Transverse colon (tissue), 4 donors: ENCODE measurements around the gene ZNF217. TPM values are rescaled to one million over a fixed set of nuclear protein-coding genes. Genes with fewer than 3 reads are reported as not detected.
"Not testable (repeated sequence)": the region's sequence is repeated elsewhere in the genome, so short reads cannot be mapped to it uniquely, and the experiment has no call there.

ENCODE experiments used
- DNase-seq: peaks from one replicate; pipeline ENCODE4 v3.0.0-alpha.2; 2019
- H3K27ac ChIP-seq, 4 donors: fragments of 200-600 bp; sonication (generic); 2 replicates each; pipeline ENCODE4 v1.5.1; 2016 to 2018; ENCODE audit warnings: inconsistent platforms in 4 of 4
- H3K27me3 ChIP-seq: fragments of 200-600 bp; sonication (generic); 2 replicates; pipeline ENCODE4 v1.5.1; 2017; ENCODE audit warnings: inconsistent platforms
- H3K36me3 ChIP-seq, 4 donors: fragments of 200-600 bp; sonication (generic); 2 replicates each; pipeline ENCODE4 v1.5.1; 2017 to 2019; ENCODE audit warnings: inconsistent platforms in 4 of 4
- H3K4me1 ChIP-seq, 4 donors: fragments of 200-600 bp; sonication (generic); 2 replicates each; pipeline ENCODE4 v1.5.1; 2017 to 2020; ENCODE audit warnings: inconsistent platforms in 4 of 4
- H3K4me3 ChIP-seq, 4 donors: fragments of 200-600 bp; sonication (generic); 1 replicate in 1 of 4; 2 replicates in 3 of 4; pipeline versions ENCODE4 v1.5.1 to v1.6.1; 2017 to 2019; ENCODE audit warnings: inconsistent platforms in 4 of 4
- H3K9me3 ChIP-seq, 2 donors: fragments of 200-600 bp; sonication (generic); 2 replicates each; pipeline ENCODE4 v1.5.1; 2017 to 2019; ENCODE audit warnings: inconsistent platforms in 2 of 2
- EP300 ChIP-seq: sonication (generic); formaldehyde crosslinking; IDR thresholded peaks from one replicate; pipeline ENCODE4 v1.6.1; 2017; ENCODE audit warnings: antibody characterized with exemption, low read depth
- POLR2A ChIP-seq: fragments of 450-650 bp; IDR thresholded peaks from one replicate; pipeline ENCODE4 v1.6.1; 2016; ENCODE audit warnings: antibody characterized with exemption, mild to moderate bottlenecking, moderate library complexity
- POLR2AphosphoS5 ChIP-seq, 3 donors: sonication (generic); formaldehyde crosslinking; IDR thresholded peaks; one replicate each; pipeline ENCODE4 v1.6.1; 2016; ENCODE audit warnings: antibody characterized with exemption in 3 of 3
- WGBS, 2 donors: methylation state at CpG; one replicate each; pipeline ENCODE4 v1.1.5; 2018; ENCODE audit warnings: low coverage in 1 of 2; 5-methylcytosine and 5-hydroxymethylcytosine counted together
- in situ Hi-C, 4 donors: fragments of 200-750 bp; cut with MboI; loops; one replicate each; pipeline versions ENCODE4 v1.15.0 to v1.15.1; 2017; ENCODE audit warnings: low sequenced_read_pairs in 3 of 4, low pct_ligation_motif_present in 1 of 4, low pct_unique_long_range_greater_than_20kb in 1 of 4
- intact Hi-C: fragments of 100-400 bp; cut with DNase I; formaldehyde crosslinking; loops from one replicate; pipeline ENCODE4 v1.15.1; 2023; ENCODE audit warnings: low total_unique reads
- total RNA-seq, 4 donors: library from RNA; depleted of rRNA; stranded (reverse); fragments of >200 nt; gene quantifications; one replicate each; pipeline ENCODE4 v1.1.0, GENCODE V29; 2016
- TF ChIP-seq, protein P1 (sequence below), 5 experiments: fragments of 200-600 bp in 3 of 5; fragments of 450-650 bp in 2 of 5; sonication (generic) in 3 of 5; IDR thresholded peaks; 1 replicate in 2 of 5; 2 replicates in 3 of 5; pipeline ENCODE4 v1.5.1; 2016 to 2017; ENCODE audit warnings: antibody characterized with exemption in 5 of 5, inconsistent platforms in 3 of 5, mild to moderate bottlenecking in 2 of 5, moderate library complexity in 1 of 5

Gene ZNF217
- total RNA-seq, 4 donors from 2014 or later = 28.9 to 82.6 (median 46.0) TPM

- no peak for DNase-seq
- intact Hi-C loops (no loop called here), in situ Hi-C loops (no loop called here)
- no peak overlapping the region for H3K4me3 ChIP-seq
- H3K27ac ChIP-seq = no peak overlapping the region
- no peaks in the 10 kb centered on the region for H3K36me3 ChIP-seq
- 80 to 94% methylated on average over 1 to 2 of the region's 2 CpGs for WGBS, 2 donors
- H3K9me3 ChIP-seq = no peaks in the 10 kb centered on the region
- H3K27me3 ChIP-seq = no peaks in the 10 kb centered on the region
- TF ChIP-seq, protein P1, sequence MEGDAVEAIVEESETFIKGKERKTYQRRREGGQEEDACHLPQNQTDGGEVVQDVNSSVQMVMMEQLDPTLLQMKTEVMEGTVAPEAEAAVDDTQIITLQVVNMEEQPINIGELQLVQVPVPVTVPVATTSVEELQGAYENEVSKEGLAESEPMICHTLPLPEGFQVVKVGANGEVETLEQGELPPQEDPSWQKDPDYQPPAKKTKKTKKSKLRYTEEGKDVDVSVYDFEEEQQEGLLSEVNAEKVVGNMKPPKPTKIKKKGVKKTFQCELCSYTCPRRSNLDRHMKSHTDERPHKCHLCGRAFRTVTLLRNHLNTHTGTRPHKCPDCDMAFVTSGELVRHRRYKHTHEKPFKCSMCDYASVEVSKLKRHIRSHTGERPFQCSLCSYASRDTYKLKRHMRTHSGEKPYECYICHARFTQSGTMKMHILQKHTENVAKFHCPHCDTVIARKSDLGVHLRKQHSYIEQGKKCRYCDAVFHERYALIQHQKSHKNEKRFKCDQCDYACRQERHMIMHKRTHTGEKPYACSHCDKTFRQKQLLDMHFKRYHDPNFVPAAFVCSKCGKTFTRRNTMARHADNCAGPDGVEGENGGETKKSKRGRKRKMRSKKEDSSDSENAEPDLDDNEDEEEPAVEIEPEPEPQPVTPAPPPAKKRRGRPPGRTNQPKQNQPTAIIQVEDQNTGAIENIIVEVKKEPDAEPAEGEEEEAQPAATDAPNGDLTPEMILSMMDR (IDR thresholded peaks at IDR 0.05) = no peak
- TF ChIP-seq EP300 (no peak), POLR2AphosphoS5 (IDR thresholded peaks at IDR 0.05) (no peak), POLR2A (no peak)
- H3K4me1 ChIP-seq = peaks cover 16 to 37% (median 18%) of the 10 kb centered on the region in 4 donors
Measured at GRCh38 chr20:53626584-53626983, 32.9 kb upstream of the ZNF217 start.

- no peak for DNase-seq
- Histone ChIP-seq H3K4me1 (peaks cover 20 to 48% (median 28%) of the 10 kb centered on the region in 4 donors), H3K9me3 (no peaks in the 10 kb centered on the region), H3K27ac (peak overlapping the region in 1 of 4 donors; percentile 30), H3K36me3 (no peaks in the 10 kb centered on the region), H3K4me3 (no peak overlapping the region), H3K27me3 (no peaks in the 10 kb centered on the region)
- 77 to 83% methylated on average over 8 to 9 of the region's 9 CpGs for WGBS, 2 donors
- in situ Hi-C loops (no loop called here), intact Hi-C loops (no loop called here)
- TF ChIP-seq, protein P1 (IDR thresholded peaks at IDR 0.05) = no peak
- TF ChIP-seq EP300 (no peak), POLR2A (no peak), POLR2AphosphoS5 (IDR thresholded peaks at IDR 0.05) (no peak)
Measured at GRCh38 chr20:53625311-53626129, 31.9 kb upstream of the ZNF217 start.

DNA sequence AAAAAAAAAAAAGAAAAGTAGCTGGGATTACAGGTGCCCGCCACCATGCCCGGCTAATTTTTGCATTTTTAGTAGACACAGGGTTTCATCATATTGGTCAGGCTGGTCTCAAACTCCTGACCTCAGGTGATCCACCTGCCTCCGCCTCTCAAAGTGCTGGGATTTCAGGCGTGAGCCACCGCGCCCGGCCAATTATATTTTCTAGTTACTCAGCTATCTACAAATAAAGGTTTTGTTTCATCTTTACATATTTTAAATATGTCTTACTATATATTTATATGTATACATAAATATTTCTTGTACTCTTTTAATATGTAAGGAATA, 31.2 kb upstream of the ZNF217 start:
- WGBS, 2 donors = 76 to 79% methylated on average over 7 of the region's 7 CpGs
- intact Hi-C loops, DNase-seq, H3K27me3 ChIP-seq, in situ Hi-C loops, H3K4me3 ChIP-seq, H3K36me3 ChIP-seq, H3K9me3 ChIP-seq: not testable (repeated sequence)
- Histone ChIP-seq H3K27ac (peak overlapping the region; percentile 30 to 96 (median 93)), H3K4me1 (peaks cover 20 to 48% (median 28%) of the 10 kb centered on the region in 4 donors)

GRCh38 chr20:53623454-53624211, 30.0 kb upstream of the ZNF217 start:
- WGBS, 2 donors = 0 to 5% methylated on average over 9 to 13 of the region's 13 CpGs
- Histone ChIP-seq H3K27me3 (no peaks in the 10 kb centered on the region), H3K27ac (peak overlapping the region; percentile 89 to 96 (median 93)), H3K4me1 (peaks cover 20 to 48% (median 28%) of the 10 kb centered on the region in 4 donors), H3K36me3 (no peaks in the 10 kb centered on the region), H3K9me3 (no peaks in the 10 kb centered on the region), H3K4me3 (peak overlapping the region in 3 of 4 donors; percentile 19 to 42 (median 24))
- TF ChIP-seq EP300 = no peak
- TF ChIP-seq POLR2AphosphoS5 (IDR thresholded peaks at IDR 0.05) = peak; percentile 61 to 68 (median 65)
- DNase-seq = peak; percentile 74
- intact Hi-C loops (no loop called here), in situ Hi-C loops (no loop called here)

DNA sequence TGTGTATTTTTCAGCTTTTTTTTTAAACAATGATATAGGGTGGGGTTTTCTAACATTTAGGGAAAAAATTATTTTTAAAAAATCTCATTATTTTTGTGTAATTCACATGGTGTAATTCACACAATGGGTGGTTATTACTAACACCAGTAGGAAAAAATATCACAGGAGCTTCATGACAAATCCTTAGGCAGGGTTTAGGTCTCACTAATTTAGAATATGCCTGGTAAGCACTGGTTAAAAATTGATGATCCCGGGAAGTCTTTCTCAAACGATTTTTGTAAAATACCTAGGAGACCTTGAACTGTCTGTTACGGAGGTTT, 29.5 kb upstream of the ZNF217 start:
- in situ Hi-C loops (no loop called here), intact Hi-C loops (no loop called here)
- TF ChIP-seq EP300 (no peak), POLR2A (peak; percentile 43), POLR2AphosphoS5 (IDR thresholded peaks at IDR 0.05) (no peak)
- TF ChIP-seq, protein P1 (IDR thresholded peaks at IDR 0.05) = peak in 1 of 5 experiments; percentile 12
- 0 to 3% methylated on average over 1 to 3 of the region's 3 CpGs for WGBS, 2 donors
- Histone ChIP-seq H3K27ac (peak overlapping the region; percentile 89 to 96 (median 93)), H3K36me3 (no peaks in the 10 kb centered on the region), H3K9me3 (no peaks in the 10 kb centered on the region), H3K4me3 (peak overlapping the region in 3 of 4 donors; percentile 19 to 42 (median 24)), H3K4me1 (peaks cover 20 to 48% (median 28%) of the 10 kb centered on the region in 4 donors), H3K27me3 (no peaks in the 10 kb centered on the region)
- no peak for DNase-seq
